DOHH2 (cell line): Measurements from ENCODE around the gene PEPD.

Experiments
- H3F3A ChIP-seq: fragments of 200-600 bp; sonication (generic), shearing (Covaris generic); 2 replicates; pipeline ENCODE4 v1.6.0; 2016; ENCODE audit warnings: antibody characterized with exemption, mild to moderate bottlenecking; ENCODE audit not compliant: control insufficient read depth, insufficient read depth
- H3K27ac ChIP-seq: fragments of 200-600 bp; sonication (generic); 2 replicates; pipeline ENCODE4 v1.5.1; 2014; ENCODE audit warnings: low read depth, mild to moderate bottlenecking, low read length, moderate library complexity
- H3K27me3 ChIP-seq: fragments of 200-600 bp; sonication (generic); 2 replicates; pipeline ENCODE4 v1.6.1; 2014; ENCODE audit warnings: mild to moderate bottlenecking, low read length, mixed read lengths; ENCODE audit not compliant: control insufficient read depth
- H3K36me3 ChIP-seq: fragments of 200-600 bp; sonication (generic); 2 replicates; pipeline ENCODE4 v1.6.1; 2014; ENCODE audit warnings: mild to moderate bottlenecking, low read length, moderate library complexity, mixed read lengths; ENCODE audit not compliant: control insufficient read depth
- H3K4me1 ChIP-seq: fragments of 200-600 bp; sonication (generic); 2 replicates; pipeline ENCODE4 v1.6.1; 2014; ENCODE audit warnings: mild to moderate bottlenecking, low read length, mixed read lengths; ENCODE audit not compliant: control insufficient read depth
- H3K4me2 ChIP-seq: fragments of 200-600 bp; sonication (generic); 2 replicates; pipeline ENCODE4 v1.6.0; 2014; ENCODE audit warnings: mild to moderate bottlenecking, low read length, moderate library complexity
- H3K4me3 ChIP-seq: fragments of 200-600 bp; sonication (generic); 2 replicates; pipeline ENCODE4 v1.5.1; 2014; ENCODE audit warnings: mild to moderate bottlenecking, low read length, mixed read lengths
- H3K79me2 ChIP-seq: fragments of 200-600 bp; sonication (generic); 2 replicates; pipeline ENCODE4 v1.6.1; 2014; ENCODE audit warnings: mild to moderate bottlenecking, low read length, mixed read lengths; ENCODE audit not compliant: control insufficient read depth
- H3K9me2 ChIP-seq: fragments of 200-600 bp; sonication (generic); replicated peaks from 2 replicates; pipeline ENCODE4 v1.6.1; 2014; ENCODE audit warnings: mild to moderate bottlenecking, low read length, mixed read lengths; ENCODE audit not compliant: control insufficient read depth
- H3K9me3 ChIP-seq: fragments of 200-600 bp; sonication (generic); 2 replicates; pipeline ENCODE4 v1.6.1; 2014; ENCODE audit warnings: antibody characterized with exemption, low read length, mixed read lengths; ENCODE audit not compliant: control insufficient read depth, insufficient read depth
- H4K20me1 ChIP-seq: fragments of 200-600 bp; sonication (generic); 2 replicates; pipeline ENCODE4 v1.6.0; 2014; ENCODE audit warnings: low read depth, mild to moderate bottlenecking, antibody characterized with exemption, low read length, moderate library complexity; ENCODE audit not compliant: control insufficient read depth, insufficient read depth
- EZH2phosphoT487 ChIP-seq: fragments of 200-600 bp; sonication (generic); IDR thresholded peaks from 2 replicates; pipeline ENCODE4 v1.6.1; 2017; ENCODE audit warnings: borderline replicate concordance, mild to moderate bottlenecking, antibody characterized with exemption, low read length, moderate library complexity, mixed read lengths
- TF ChIP-seq, protein P1 (sequence below): fragments of 200-600 bp; sonication (generic); IDR thresholded peaks from one replicate; pipeline ENCODE4 v1.5.1; 2014; ENCODE audit warnings: antibody characterized with exemption, mild to moderate bottlenecking, low read depth, low read length; ENCODE audit not compliant: poor library complexity, severe bottlenecking

PEPD gene

DNA sequence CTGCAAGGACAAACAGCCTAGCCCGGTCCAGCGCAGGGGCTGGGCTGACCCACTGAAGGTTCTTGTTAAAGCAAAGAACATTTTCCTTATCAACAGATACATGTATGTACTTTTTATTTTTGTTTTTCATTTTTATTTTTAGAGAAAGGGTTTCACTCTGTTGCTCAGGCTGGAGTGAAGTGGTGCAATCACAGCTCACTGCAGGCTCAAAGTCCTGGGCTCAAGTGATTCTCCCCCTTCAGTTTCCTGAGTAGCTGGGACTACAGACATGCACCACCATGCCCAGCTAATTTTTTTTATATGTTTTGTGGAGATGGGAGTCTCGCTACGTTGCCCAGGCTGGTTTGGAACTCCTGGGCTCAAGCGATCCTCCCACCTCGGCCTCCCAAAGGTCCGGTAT, 100.2 kb downstream of the PEPD start:
- no peak overlapping the region for H3K4me3 ChIP-seq
- H3K9me3 ChIP-seq, result no peaks in the 10 kb centered on the region
- no peak for TF ChIP-seq EZH2phosphoT487
- TF ChIP-seq, protein P1, sequence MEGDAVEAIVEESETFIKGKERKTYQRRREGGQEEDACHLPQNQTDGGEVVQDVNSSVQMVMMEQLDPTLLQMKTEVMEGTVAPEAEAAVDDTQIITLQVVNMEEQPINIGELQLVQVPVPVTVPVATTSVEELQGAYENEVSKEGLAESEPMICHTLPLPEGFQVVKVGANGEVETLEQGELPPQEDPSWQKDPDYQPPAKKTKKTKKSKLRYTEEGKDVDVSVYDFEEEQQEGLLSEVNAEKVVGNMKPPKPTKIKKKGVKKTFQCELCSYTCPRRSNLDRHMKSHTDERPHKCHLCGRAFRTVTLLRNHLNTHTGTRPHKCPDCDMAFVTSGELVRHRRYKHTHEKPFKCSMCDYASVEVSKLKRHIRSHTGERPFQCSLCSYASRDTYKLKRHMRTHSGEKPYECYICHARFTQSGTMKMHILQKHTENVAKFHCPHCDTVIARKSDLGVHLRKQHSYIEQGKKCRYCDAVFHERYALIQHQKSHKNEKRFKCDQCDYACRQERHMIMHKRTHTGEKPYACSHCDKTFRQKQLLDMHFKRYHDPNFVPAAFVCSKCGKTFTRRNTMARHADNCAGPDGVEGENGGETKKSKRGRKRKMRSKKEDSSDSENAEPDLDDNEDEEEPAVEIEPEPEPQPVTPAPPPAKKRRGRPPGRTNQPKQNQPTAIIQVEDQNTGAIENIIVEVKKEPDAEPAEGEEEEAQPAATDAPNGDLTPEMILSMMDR, result no peak

GRCh38 chr19:33420821-33421220, 100.8 kb downstream of the PEPD start:
- H3K4me3 ChIP-seq, result no peak overlapping the region
- H3K4me2 ChIP-seq, result no peak overlapping the region
- H3K27ac ChIP-seq, result no peak overlapping the region
- H3K9me2 ChIP-seq, result no peaks in the 10 kb centered on the region
- H3K4me1 ChIP-seq, result no peaks in the 10 kb centered on the region
- H4K20me1 ChIP-seq, result peaks cover 3% of the 10 kb centered on the region; the same call in 1 of the 2 replicates
- H3K79me2 ChIP-seq, result no peaks in the 10 kb centered on the region
- H3K27me3 ChIP-seq, result no peaks in the 10 kb centered on the region
- TF ChIP-seq, protein P1, result no peak
- TF ChIP-seq EZH2phosphoT487, result no peak
- H3K9me3 ChIP-seq, result no peaks in the 10 kb centered on the region
- H3K36me3 ChIP-seq, result no peaks in the 10 kb centered on the region
- no peaks in the 10 kb centered on the region for H3F3A ChIP-seq

More for the DNA sequence above, 100.2 kb downstream of the PEPD start:
- Histone ChIP-seq H3F3A (no peaks in the 10 kb centered on the region), H3K4me2 (no peak overlapping the region), H3K36me3 (no peaks in the 10 kb centered on the region), H4K20me1 (no peaks in the 10 kb centered on the region), H3K4me1 (no peaks in the 10 kb centered on the region), H3K79me2 (no peaks in the 10 kb centered on the region), H3K9me2 (no peaks in the 10 kb centered on the region), H3K27ac (no peak overlapping the region), H3K27me3 (no peaks in the 10 kb centered on the region)

GRCh38 chr19:33419788-33420130, 101.8 kb downstream of the PEPD start:
- Histone ChIP-seq H3K4me2 (no peak overlapping the region), H3K4me1 (no peaks in the 10 kb centered on the region), H4K20me1 (peaks cover 4% of the 10 kb centered on the region; the same call in 1 of the 2 replicates), H3K79me2 (no peaks in the 10 kb centered on the region), H3F3A (no peaks in the 10 kb centered on the region), H3K36me3 (no peaks in the 10 kb centered on the region), H3K9me3 (no peaks in the 10 kb centered on the region), H3K9me2 (no peaks in the 10 kb centered on the region), H3K27me3 (no peaks in the 10 kb centered on the region), H3K27ac (no peak overlapping the region), H3K4me3 (no peak overlapping the region)
- TF ChIP-seq, protein P1, result no peak
- no peak for TF ChIP-seq EZH2phosphoT487
